Measurements from ENCODE around the gene PIP5KL1.

The PIP5KL1 gene, protein sequence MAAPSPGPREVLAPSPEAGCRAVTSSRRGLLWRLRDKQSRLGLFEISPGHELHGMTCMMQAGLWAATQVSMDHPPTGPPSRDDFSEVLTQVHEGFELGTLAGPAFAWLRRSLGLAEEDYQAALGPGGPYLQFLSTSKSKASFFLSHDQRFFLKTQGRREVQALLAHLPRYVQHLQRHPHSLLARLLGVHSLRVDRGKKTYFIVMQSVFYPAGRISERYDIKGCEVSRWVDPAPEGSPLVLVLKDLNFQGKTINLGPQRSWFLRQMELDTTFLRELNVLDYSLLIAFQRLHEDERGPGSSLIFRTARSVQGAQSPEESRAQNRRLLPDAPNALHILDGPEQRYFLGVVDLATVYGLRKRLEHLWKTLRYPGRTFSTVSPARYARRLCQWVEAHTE

DNA sequence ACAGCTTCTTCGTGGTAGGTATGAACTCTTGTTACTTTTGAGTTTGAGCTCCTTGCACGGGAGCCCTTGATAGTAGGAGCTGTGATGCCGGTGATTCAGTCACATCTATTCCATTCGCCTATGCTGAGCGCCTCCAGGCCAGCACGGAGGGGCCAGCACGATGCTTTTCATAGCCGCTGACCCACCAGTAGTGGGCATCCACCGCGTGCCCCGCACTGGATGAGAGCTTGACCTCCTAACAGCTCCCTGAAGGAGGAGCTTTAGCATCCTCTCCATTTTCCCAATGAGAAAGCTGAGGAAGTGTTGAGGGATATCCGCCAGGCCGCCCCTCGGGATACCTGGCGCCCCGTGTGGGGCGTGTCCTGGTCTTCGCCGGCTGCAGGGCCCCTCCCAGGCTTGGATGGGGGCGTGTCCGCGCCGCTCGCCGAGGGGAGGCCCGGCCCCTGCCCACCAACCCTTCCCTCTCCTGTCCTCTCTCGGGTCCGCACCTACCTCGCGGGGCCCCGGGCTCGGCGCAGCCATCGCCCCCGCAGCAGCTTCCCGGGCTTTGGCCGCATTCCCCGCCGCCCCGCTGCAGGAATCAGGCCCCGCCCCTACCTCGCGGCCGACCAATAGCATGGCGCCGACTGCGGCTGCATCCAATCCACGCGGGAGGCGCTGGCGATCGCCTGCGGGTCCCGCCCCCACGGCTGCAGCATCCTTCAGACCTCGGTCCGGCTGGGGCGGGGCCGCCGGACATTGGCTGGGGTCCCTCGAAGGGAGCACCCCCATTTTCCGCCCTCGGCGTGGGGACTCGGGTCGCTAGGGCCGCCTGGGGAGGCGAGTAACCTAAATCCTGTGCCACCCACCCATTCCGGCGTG is at the start of gene PIP5KL1:
TSS of gene PIP5KL1 (minus strand) at position 547 of the 861 bp plus-strand sequence. CDS start at position 522, 25 bp downstream.
- in situ Hi-C loops (cut with MboI; ENCODE audit: low sequenced_read_pairs): loop anchor here (10.0 to 25.0 kb wide), 2 partner anchors 56 to 107 kb away; partner anchors contain the start of gene AK1

DNA sequence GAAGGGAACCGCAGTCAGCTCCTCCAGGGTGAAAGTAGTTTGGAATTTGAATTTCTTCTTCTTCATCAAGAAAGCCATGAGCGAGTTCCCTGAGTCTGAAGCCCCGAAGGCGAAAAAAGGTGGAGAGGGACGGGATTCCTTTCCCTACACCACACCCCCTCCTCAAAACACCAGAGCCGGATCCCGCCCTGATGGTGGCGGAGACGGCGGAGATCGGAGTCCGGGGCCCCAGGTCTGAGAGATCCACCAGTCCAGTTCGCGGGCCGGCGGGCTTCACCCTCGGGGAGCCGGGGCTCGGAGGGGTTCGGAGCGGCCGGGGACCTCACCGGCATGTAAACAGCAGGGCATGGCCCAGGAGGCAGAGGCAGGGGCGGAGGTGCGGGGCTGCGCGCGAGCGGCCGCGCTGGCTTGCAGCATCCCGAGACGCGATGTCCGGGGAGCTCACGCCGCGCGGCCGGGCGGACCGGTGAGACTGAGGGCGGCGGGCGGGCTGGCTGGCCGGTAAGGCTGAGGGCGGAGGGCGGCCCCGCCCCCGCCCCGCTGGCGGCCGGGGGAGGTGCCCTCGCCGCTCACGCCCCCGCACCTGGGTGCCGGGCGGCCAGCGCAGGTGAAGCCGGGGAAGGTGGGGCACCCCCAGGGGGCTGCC is 49.6 kb upstream of the PIP5KL1 start:
- in situ Hi-C loops (cut with MboI; ENCODE audit: low sequenced_read_pairs): no loop called here

DNA sequence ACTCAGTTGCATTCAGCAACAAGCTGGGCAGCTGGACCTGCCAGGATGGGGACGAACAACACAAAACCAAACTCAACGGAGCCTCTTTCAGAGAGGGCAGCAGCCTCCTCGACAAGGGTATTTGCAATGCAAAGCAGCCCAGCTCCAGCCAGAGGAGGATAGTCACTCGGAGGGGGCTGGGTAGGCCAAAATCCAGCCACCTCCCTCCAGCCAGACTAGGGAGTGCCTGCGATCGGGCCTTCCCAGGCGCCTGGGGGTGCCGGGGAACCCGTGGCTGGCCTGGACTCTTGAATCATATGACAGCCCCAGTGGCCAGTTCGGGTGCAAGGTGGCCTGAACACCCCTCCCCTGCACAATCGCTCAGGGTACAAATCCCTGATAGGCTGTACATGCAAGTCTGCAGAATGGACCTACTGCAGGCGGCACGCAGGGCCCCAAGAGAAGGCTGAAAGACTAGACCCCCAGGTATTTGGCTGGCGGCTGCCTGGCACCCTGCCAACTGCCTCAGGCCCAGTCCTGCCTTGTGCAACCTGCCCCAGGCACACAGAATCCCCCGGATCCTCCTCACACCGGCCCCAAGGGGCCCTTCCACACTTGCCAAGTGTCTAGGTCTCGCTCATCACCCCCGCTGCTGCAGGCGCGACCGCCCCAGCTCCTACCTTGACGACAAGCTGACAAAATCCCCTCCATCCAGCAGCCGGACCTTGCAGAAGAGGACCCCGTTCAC is 48.9 kb upstream of the PIP5KL1 start:
- in situ Hi-C loops (cut with MboI; ENCODE audit: low sequenced_read_pairs): no loop called here

DNA sequence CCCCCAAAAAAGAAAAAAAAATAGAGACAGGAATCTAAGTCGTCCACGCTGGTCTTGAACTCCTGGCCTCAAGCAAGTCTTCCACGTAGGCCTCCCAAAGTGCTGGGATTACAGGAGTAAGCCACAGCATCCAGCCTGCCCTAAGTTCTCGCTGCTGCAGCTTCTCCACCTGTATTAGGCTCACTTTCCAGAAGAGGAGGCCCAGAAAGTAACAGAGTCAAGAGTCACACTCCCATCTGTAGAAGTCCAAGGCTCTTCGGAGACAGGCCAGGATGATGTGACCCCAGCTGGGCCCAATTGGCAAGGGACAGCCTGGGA is 48.4 kb upstream of the PIP5KL1 start:
- in situ Hi-C loops (cut with MboI; ENCODE audit: low sequenced_read_pairs): no loop called here

DNA sequence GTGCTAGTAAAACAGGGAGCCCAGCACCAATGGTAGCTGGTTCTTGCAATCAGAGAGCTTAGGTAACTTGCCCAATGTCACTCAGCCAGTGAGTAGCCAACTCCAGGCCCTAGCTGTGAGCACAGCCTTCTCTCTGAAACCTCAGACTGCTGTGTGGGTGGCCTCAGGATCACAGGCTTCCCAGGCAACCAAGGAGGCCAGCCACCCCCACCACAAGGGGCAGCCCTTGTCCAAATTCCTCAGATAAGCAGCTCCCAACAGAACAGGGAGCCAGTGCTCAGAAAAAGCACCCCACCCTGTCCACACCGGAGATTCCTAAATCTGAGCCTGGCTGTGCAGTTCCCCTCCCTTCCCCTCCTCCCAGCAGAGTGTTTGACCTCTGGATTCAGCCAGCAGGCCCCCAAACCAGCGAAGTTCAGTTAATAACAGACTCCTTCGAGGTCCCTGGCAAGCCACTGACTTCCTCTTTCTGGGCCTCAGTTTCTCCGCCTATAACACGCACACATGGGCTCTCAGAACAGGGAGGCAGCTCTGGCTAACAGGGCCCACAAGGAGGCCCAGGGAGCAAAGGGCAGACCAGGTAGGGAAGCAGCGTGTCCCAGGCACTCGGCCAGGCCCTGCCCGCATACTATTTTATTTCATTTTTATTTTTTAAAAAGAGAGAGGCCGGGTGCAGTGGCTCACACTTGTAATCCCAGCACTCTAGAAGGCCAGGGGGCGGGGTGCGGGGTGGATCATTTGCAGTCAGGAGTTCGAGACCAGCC is 47.5 kb upstream of the PIP5KL1 start:
- in situ Hi-C loops (cut with MboI; ENCODE audit: low sequenced_read_pairs): no loop called here

DNA sequence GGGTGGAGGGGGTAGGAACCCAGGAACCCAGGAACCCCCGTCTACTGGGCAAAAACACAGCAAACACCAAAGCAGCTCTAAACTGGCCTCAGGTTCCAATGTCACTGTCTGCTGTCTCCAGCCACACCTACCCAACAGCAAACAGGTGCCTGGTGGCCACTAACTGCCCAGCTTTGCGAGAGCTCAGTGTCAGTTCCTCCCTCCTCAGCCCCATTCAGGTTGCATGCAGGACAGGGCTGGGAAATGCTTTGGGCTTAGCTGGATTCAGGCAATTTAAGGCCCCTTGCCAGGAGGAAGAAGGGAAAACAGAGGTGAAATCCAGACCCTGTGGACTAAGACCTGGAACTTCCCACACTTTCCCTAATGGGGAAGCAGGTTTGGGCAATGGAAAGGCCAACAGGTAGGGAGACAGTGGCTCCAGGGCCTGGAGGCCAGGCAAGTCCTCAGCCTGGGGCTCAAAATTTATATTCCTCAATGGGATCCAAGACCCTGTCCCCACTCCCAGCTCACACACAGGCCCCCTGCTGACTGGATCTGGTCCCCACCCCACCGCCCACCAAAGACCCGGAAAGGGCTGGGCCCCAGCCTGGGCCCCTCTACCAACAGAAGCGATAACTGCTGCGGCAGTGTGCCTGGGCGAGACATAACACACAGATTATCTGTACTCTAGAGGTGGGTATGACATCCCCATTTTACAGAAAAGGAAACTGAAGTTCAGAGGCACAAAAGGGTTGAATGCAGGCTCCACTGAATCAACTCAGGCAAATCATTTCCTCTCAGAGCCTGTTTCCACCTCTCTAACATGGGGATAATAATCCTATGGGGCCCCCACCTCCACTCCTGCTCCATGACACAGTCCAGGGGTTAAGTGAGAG is 46.7 kb upstream of the PIP5KL1 start:
- in situ Hi-C loops (cut with MboI; ENCODE audit: low sequenced_read_pairs): no loop called here

DNA sequence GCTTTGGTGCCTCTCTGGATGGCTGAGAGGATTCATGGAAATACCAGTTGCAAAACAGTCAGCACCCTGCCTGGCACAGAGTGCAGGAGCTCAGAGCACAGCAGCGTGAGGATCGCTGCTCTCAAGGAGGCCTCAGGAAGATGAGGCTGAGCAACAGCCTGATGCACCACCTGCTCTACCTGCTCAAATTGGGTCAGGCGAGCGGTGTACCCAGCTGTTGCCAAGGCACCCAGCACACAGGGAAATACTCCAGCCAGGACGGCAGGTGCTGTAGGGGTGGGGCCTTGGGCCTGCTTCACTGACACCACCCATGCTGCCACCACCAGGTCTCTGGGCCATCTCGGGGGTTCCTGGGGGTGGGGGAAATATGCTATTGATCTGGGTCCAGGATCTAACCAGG is 45.9 kb upstream of the PIP5KL1 start:
- in situ Hi-C loops (cut with MboI; ENCODE audit: low sequenced_read_pairs): no loop called here

DNA sequence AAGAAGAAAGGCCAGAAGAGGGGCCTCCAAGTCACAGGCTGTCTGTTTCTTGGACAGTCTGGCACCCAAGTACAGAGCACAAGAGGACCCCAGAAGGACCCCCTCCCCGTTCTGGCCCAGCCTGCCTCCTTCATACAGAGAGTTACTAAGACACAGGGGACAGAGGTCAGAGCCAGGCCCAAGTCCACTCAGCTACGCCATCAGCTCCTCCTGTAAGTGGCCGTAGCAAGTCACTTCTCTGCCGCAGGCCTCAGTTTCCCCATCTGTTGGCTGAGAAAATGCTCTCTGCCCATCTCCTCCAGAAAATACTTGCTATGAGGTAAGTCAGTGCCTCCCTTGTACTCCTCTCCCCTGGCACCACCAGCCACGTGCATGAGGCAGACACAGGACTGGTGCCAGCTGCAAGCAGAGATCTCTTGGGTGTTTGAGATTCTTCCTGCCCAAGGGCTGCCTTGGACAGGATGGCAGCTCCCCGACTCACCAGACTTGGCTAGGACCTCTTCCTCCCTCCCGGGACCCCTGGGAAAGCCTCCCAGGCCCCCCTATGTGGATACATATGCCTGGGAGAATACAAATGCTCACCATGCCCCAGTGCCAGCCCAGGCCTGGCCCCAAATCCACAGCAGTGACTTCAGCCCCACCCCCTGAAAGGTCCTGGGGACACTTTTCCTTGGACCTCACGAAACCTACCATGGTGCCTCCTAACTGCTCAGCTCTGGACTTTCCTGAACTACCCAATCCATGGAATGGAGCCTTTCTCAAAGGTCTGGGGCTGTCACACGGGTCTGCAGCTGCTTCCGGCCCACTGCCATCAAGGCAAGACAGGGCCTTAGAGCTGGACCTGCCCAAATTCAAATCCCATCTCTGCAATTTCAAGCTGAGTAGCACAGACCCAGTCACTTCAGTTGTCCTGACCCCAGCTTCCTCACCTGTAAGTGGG is 45.1 kb upstream of the PIP5KL1 start:
- in situ Hi-C loops (cut with MboI; ENCODE audit: low sequenced_read_pairs): no loop called here

DNA sequence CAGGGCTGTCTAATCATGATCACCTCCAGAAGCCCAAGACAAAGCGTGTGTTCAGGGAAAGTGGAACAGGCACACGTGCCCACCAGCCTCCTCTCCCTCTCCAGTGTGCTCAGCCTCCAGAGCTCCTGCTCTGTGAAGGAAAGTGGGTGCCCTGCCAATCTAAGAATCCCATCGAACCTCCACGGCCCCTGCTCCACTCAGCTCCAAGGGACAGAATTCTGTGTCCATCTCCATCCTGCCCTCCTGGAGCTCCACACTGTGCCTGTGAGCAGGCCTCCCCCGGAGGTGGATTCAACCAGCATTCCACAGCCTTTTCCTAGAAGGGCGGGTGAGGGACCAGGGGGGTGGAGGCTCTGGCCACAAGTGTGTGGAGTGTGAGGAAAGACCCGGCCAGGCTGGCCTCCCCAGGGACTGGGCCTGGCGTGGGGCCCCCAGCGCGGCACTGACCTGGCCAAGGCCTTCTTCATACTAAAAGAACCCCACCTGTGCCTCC is 44.2 kb upstream of the PIP5KL1 start:
- in situ Hi-C loops (cut with MboI; ENCODE audit: low sequenced_read_pairs): no loop called here

DNA sequence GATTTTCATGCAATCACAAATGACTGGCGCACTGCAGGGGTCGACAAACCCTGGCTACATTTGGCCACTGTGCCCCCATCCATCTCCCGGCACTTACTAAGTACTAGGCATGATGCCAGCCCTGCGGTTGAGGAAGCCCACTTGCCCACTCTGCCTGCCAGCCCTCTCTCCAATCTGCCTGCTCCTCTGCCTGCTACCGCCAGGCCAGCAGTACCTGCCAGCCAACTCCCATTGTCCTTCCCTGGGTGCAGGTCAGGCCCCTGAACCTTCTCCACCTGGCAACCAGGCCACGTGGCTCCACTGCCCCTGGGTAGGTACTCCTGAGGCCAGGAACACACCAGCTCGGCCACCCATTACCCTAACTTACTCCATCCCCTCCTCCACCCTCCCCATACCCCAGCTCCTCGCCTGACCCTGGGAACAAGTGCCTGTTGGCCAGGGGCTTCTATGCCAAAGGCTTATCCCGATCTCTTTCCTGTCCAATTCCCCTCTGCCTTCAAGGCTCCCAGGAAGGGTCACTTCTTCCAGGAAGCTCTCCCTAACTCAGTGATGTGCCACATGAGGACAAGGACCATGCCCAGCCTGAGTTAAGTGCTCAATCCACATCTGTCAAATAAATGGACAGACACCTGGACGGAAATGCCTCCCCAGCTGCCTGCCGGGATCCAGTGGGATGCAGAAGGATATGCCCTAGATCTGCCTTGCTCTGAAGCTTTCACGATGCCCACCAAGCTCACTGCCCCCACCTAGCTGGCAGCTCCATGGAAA is 43.6 kb upstream of the PIP5KL1 start:
- in situ Hi-C loops (cut with MboI; ENCODE audit: low sequenced_read_pairs): no loop called here

DNA sequence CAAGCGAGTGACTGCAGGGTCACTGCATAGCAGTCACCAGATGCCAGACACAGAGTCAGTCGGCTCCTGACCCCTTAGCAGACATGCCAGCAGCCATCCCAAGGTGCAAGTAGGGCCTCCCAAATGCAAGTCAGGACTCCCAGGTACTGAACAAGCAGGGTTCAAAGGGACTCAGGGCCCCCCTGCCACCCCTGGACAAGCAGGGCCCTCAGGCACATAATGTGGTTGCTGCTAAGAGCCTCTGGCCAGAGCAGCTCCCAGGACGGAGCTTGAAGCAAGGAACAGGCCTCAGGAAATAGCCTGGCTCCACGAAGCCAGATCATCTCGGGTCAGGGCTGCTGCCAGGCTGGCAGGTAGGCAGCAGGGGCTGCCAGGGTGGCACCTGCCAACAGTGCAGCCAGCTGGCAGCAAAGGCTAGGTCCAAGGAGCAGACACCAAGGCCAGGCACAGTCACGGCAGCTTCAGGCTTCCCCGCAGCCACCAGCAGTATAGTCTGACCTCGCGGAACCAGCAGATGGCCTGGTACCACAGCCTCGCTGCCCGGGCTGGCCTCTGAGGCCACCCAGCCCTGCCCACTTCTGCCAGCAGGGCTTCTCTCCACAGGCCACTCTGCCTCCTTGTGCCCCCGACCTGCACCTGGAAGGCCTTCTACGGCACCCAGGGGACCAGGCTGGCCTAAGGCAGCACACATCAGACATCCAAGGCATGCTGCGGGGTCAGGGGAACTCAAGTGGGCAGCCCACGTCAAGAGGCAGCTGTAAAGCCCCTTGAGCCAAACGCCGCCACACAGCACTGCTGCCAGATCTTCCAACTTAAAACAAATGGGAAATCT is 42.8 kb upstream of the PIP5KL1 start:
- in situ Hi-C loops (cut with MboI; ENCODE audit: low sequenced_read_pairs): no loop called here

DNA sequence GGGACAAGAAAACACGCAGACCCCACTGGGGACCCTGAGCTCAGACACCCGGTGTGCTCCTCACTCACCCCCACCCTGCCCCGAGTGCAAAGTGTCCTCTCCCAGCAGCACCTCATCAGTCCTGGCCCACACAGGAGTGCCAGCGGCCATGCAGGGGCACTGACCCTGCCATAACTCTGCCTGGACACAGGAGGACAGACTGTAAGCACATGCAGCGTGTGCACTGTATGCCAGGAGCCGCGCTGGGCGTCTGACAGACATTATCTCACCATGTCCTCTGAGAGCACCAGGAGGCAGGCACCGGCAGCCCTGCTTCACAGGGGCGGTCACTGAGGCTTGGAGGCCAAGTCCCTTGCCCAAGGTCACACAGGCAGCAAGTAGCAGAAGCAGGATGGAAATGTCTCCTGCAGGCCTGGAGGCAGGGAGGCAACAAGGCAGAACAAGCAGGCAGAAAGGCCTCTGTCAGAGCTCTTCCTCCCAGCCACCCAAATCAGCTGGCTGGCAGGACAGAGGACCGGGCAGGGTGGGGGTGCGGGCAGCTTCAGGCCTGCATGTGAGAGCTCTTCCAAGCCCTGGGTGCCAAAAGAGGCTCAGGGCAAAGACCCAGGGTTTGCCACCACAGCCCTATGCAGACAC is 41.8 kb upstream of the PIP5KL1 start:
- in situ Hi-C loops (cut with MboI; ENCODE audit: low sequenced_read_pairs): no loop called here

DNA sequence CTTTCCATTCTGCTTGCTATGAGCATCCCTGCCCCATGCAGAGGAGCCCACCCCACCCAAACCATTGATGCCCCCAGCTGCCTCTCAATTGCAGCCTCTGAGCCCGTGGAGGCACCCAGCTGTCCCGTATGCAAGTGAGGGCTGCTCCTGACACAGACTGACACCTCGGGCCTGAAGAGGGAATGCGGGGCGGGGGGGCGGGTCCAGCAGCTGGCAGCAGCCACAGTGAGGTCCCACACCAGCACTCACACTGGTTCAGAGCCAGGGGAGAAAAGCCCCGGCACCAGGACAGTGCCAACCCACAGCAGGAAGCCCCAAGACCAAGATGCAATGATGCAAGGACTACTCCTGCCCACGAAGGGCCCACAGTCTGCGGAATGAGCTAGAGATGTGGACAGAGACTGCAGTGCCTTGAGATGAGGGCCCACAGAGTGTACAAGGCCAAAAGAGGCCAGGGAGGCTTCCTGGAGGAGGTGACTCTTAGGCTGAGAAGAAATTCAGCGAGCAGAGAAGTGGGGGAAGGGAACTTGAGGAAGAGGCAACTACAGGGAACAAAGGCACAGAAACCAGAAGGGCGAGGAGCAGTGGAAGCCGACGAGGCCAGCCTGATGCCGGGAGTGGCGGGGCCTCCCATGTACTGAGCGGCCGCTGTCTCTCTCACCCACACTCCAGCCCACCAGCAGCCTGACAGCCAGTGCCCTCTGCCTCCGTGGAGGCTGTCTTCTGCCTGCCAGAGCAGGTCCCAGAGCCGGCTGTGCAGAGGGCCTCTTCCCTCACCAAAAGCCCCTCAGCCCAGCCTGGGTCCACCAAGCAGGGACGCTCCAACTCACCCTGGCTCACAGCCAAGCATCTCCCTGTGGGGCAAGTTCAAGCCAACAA is 41.0 kb upstream of the PIP5KL1 start:
- in situ Hi-C loops (cut with MboI; ENCODE audit: low sequenced_read_pairs): no loop called here

DNA sequence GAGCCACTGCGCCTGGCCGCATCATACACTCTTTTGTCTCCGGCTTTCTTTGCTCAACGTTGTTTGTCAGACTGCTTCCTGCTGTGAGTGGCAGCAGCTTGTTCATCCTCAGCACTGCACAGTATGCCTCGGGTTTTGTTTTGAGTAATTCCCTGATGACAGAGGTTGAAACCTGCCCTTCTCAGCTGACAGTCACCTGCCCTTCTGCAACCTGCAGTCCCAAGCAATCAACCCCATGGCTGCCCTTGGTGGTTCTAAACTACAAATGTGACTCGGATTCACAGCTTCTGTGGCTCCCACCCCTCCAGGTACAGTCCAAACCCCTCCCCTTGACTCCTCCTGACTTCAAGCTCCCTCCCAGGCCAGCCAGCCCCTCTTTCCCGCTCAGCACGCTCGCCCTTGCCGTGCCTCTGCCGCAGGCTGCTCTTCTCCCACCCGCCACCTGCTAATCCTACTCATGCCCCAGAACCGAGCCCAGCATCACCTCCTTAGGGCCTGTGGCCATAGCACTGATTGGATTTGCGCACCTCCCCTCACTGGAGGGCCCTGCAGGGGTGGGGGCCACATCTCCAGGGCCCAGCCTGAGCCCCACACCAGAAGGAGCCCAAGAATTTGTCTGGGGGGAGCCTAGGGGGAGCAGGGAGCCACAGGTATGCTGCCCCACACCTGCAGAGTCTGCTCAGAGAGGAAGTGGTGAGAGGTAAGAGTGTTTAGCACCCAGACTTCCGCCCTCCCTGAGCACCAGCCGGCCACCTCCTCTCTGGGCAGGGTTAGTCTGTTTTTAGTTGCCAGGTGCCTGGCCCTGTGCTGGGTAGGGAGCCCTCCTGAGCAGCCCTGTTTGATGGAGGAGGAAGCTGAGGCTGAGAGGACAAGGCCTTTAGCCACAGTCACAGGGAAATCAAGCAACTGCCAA is 40.1 kb upstream of the PIP5KL1 start:
- in situ Hi-C loops (cut with MboI; ENCODE audit: low sequenced_read_pairs): no loop called here
